Panc1 (cell line): Measurements from ENCODE around the gene CSTF1. TPM values are rescaled to one million over a fixed set of nuclear protein-coding genes. Genes with fewer than 3 reads are reported as not detected.

Experiments used
- ATAC-seq: fragments of 200-7000 bp; cut with Tn5 transposase; 2 replicates; pipeline ENCODE4 v1.9.1; 2020; ENCODE audit warnings: mild to moderate bottlenecking, moderate library complexity
- Bru-seq: library from RNA; stranded (reverse); fragments of 400-500 nt; gene quantifications from one replicate; lab custom pipeline; 2021; lab: Mats Ljungman, UMichigan
- BruChase-seq, 2 experiments: library from RNA; stranded (reverse); fragments of 400-500 nt; gene quantifications; one replicate each; lab custom pipeline; 2021; lab: Mats Ljungman, UMichigan
- BruUV-seq: library from RNA; stranded (reverse); fragments of 400-500 nt; replicated peaks from 2 replicates; lab custom pipeline; 2021; lab: Mats Ljungman, UMichigan
- CTCF ChIA-PET: fragments of 300-600 bp; sonication (Branson Sonifier 250); formaldehyde crosslinking; loops from one replicate; lab custom pipeline; 2022; ENCODE audit warnings: antibody characterized with exemption; lab: Charles Lee
- POLR2A ChIA-PET: fragments of 300-600 bp; sonication (Branson Sonifier 250); formaldehyde crosslinking; loops from one replicate; lab custom pipeline; 2022; ENCODE audit warnings: antibody characterized with exemption; lab: Charles Lee
- DNase-seq: peaks from one replicate; pipeline ENCODE4 v3.0.0-alpha.2; 2010; ENCODE audit warnings: low read depth, low spot score
- H3K27ac ChIP-seq: 2 replicates; pipeline ENCODE4 v1.5.1; 2011; ENCODE audit warnings: mild to moderate bottlenecking, low read length, inconsistent platforms
- H3K27me3 ChIP-seq: fragments of 200-500 bp; sonication (Bioruptor generic); 2 replicates; pipeline ENCODE4 v1.6.0; 2014; ENCODE audit warnings: low read length, inconsistent platforms; ENCODE audit not compliant: control insufficient read depth, insufficient read depth
- H3K36me3 ChIP-seq: fragments of 200-500 bp; sonication (Bioruptor generic); 2 replicates; pipeline ENCODE4 v1.5.1; 2014; ENCODE audit warnings: inconsistent platforms, mild to moderate bottlenecking, low read length, moderate library complexity; ENCODE audit not compliant: control insufficient read depth, insufficient read depth
- H3K4me1 ChIP-seq: 2 replicates; pipeline ENCODE4 v1.5.1; 2011; ENCODE audit warnings: inconsistent platforms, mild to moderate bottlenecking, low read length, moderate library complexity; ENCODE audit not compliant: control insufficient read depth, insufficient read depth
- H3K4me3 ChIP-seq, 2 experiments: 2 replicates each; pipeline ENCODE4 v1.5.1; 2011 to 2012; ENCODE audit warnings: low read depth in 2 of 2, low read length in 2 of 2, mild to moderate bottlenecking in 2 of 2, inconsistent platforms in 1 of 2, moderate library complexity in 1 of 2
- H3K9me3 ChIP-seq: fragments of 200-500 bp; sonication (Bioruptor generic); 2 replicates; pipeline ENCODE4 v1.5.1; 2014; ENCODE audit warnings: low read depth, mild to moderate bottlenecking, inconsistent platforms, low read length, moderate library complexity; ENCODE audit not compliant: control insufficient read depth, insufficient read depth
- CTCF ChIP-seq: fragments of 450-650 bp; IDR thresholded peaks from 2 replicates; pipeline ENCODE4 v1.5.1; 2017; ENCODE audit warnings: mild to moderate bottlenecking
- POLR2AphosphoS5 ChIP-seq: IDR thresholded peaks from 2 replicates; pipeline ENCODE4 v1.6.1; 2012; ENCODE audit warnings: mild to moderate bottlenecking, low read depth, low read length, moderate library complexity
- REST ChIP-seq, 2 experiments: IDR thresholded peaks; 2 replicates each; pipeline ENCODE4 v1.6.1; 2011 to 2012; ENCODE audit warnings: low read depth in 2 of 2, control low read depth in 1 of 2, low read length in 1 of 2, mild to moderate bottlenecking in 1 of 2, moderate library complexity in 1 of 2; ENCODE audit not compliant: insufficient read depth in 1 of 2
- SIN3A ChIP-seq: IDR thresholded peaks from 2 replicates; pipeline ENCODE4 v1.6.1; 2012; ENCODE audit warnings: low read depth, mild to moderate bottlenecking, low read length, moderate library complexity, borderline replicate concordance; ENCODE audit not compliant: insufficient read depth
- TCF7L2 ChIP-seq: IDR thresholded peaks from 2 replicates; pipeline ENCODE4 v1.6.1; 2011; ENCODE audit warnings: mild to moderate bottlenecking, low read depth, low read length, inconsistent platforms
- in situ Hi-C: cut with HindIII; loops from 2 replicates; pipeline ENCODE4 v1.10.0; 2016; ENCODE audit warnings: low sequenced_read_pairs, low pct_unique_long_range_greater_than_20kb
- intact Hi-C: fragments of 100-400 bp; cut with micrococcal nuclease; formaldehyde crosslinking; loops from one replicate; pipeline ENCODE4 v1.10.0; 2022; ENCODE audit not compliant: unreplicated experiment
- long read RNA-seq: library from polyadenylated mRNA; unstranded; transcript quantifications from one replicate; pipeline ENCODE4 v2.0.0, GENCODE V29; 2021; ENCODE audit not compliant: unreplicated experiment
- polyA plus RNA-seq: library from polyadenylated mRNA; unstranded; fragments of >200 nt; gene quantifications from one replicate; pipeline ENCODE4 v1.2.1, GENCODE V29; 2012; ENCODE audit warnings: missing spikeins; ENCODE audit not compliant: insufficient read length
- total RNA-seq: library from RNA; stranded (reverse); gene quantifications from one replicate; pipeline ENCODE4 v1.2.1, GENCODE V29; 2021; ENCODE audit not compliant: unreplicated experiment

Gene CSTF1
- 46.3 TPM for total RNA-seq
- polyA plus RNA-seq = 39.7 TPM
- percentile 90 among the genes with signal in this experiment for Bru-seq, nascent RNA
- BruChase-seq, experiment 1, labeled RNA remaining after a 2-hour chase = percentile 94 among the genes with signal in this experiment
- percentile 76 among the genes with signal in this experiment for BruChase-seq, experiment 2, labeled RNA remaining after a 6-hour chase
- long read RNA-seq, full-length matches to known transcripts = 23 of 54 reads
- long read RNA-seq, partial matches to known transcripts = 2 of 54 reads
- long read RNA-seq, other reads (novel, unspliced or antisense) = 29 of 54 reads

GRCh38 chr20:56392132-56392880 is at the start of gene CSTF1, which contains the start of gene AURKA:
Gene CSTF1, plus strand, starts transcription at chr20:56392645. Its CDS starts 2,908 bp downstream, at chr20:56395553.
Gene AURKA, minus strand, starts transcription at chr20:56392215. Its CDS starts 4,018 bp downstream, at chr20:56388197.
- POLR2A ChIA-PET = no interaction called here
- H3K36me3 ChIP-seq = peaks cover 28% of the 10 kb centered on the region
- ATAC-seq = peak; percentile 97
- H3K27me3 ChIP-seq = no peaks in the 10 kb centered on the region
- peaks cover 26% of the 10 kb centered on the region for H3K4me1 ChIP-seq
- DNase-seq = peak; percentile 97
- peak within 1 kb of the TSS; percentile 93 for H3K27ac ChIP-seq
- CTCF ChIA-PET = no interaction called here
- TF ChIP-seq POLR2AphosphoS5 = peak; percentile 83
- no peak for TF ChIP-seq CTCF
- TF ChIP-seq REST (IDR thresholded peaks at IDR 0.05; ENCODE audit: insufficient read depth in 1 of 2, low read depth in 2 of 2, low read length in 1 of 2) = no peak
- TF ChIP-seq SIN3A = peak; percentile 91; the same call in 1 of the 2 replicates
- peak; percentile 89 for TF ChIP-seq TCF7L2
- intact Hi-C loops = no loop called here
- no peaks in the 10 kb centered on the region for H3K9me3 ChIP-seq
- H3K4me3 ChIP-seq = peak within 1 kb of the TSS; percentile 76 to 98
- TSS peak; percentile 87 for BruUV-seq
- in situ Hi-C loops = no loop called here

- TF ChIP-seq SIN3A (no peak), REST (IDR thresholded peaks at IDR 0.05; ENCODE audit: insufficient read depth in 1 of 2, low read depth in 2 of 2, low read length in 1 of 2) (no peak), POLR2AphosphoS5 (no peak), TCF7L2 (no peak), CTCF (no peak)
- Histone ChIP-seq H3K27ac (no peak overlapping the region), H3K4me1 (no peaks in the 10 kb centered on the region; the same call in 1 of the 2 replicates), H3K36me3 (no peaks in the 10 kb centered on the region), H3K9me3 (no peaks in the 10 kb centered on the region), H3K27me3 (peaks cover 6% of the 10 kb centered on the region; the same call in 1 of the 2 replicates), H3K4me3 (no peak overlapping the region)
- no peak for ATAC-seq
- DNase-seq = no peak
- in situ Hi-C loops = no loop called here
- ChIA-PET POLR2A (no interaction called here), CTCF (no interaction called here)
- no TSS peak for BruUV-seq
- intact Hi-C loops = loop anchor here (2.0 kb wide), 1 partner anchor 94 kb away; the partner anchor contains the start of gene MC3R
Observed at GRCh38 chr20:56342783-56343182, 49.7 kb upstream of the CSTF1 start.
